Epithelial cell of proximal tubule (primary cell): Measurements from ENCODE around the gene FGF11. TPM values are rescaled to one million over a fixed set of nuclear protein-coding genes. Genes with fewer than 3 reads are reported as not detected.
"Not testable (repeated sequence)": the region's sequence is repeated elsewhere in the genome, so short reads cannot be mapped to it uniquely, and the experiment has no call there.

Experiments used
- DNase-seq: peaks from one replicate; pipeline ENCODE4 v3.0.0-alpha.2; 2011; ENCODE audit warnings: low read depth
- H3K4me3 ChIP-seq: 2 replicates; pipeline ENCODE4 v1.5.1; 2011; ENCODE audit warnings: low read depth, mild to moderate bottlenecking, low read length
- total RNA-seq: library from RNA; depleted of rRNA; stranded (reverse); fragments of >200 nt; gene quantifications from 2 replicates; pipeline ENCODE4 v1.2.3, GENCODE V29; 2015
- TF ChIP-seq, protein P1 (sequence below): conservative IDR thresholded peaks from 2 replicates; pipeline ENCODE4 v1.5.1; 2012; ENCODE audit warnings: low read depth, mild to moderate bottlenecking, low read length

FGF11 gene
- total RNA-seq, 1 donor from 2014 or later, result 11.5 TPM

DNA sequence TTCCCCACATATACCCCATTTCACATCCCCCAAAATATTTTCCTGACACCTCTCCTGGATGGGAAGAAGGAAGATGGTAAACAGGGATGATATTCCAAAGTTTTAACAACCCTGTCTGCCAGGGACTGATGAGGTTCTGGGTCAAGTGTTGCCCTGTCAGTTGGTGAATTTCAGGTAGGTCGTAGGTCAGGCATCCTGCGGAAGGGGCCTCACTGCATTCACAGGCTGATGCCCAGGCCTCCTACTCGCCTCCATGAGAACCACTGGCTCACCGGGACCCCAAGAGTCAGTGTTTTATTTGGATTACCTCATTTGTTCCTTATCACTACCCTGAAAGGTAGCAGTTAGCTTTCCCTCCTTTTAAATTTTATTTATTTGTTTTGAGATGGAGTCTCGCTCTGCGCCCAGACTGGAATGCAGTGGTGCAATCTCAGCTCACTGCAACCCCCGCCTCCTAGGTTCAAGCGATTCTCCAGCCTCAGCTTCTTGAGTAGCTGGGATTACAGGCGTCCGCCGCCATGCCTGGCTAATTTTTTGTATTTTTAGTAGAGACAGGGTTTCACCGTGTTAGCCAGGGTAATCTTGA, 29.6 kb downstream of the FGF11 start:
- TF ChIP-seq, protein P1, sequence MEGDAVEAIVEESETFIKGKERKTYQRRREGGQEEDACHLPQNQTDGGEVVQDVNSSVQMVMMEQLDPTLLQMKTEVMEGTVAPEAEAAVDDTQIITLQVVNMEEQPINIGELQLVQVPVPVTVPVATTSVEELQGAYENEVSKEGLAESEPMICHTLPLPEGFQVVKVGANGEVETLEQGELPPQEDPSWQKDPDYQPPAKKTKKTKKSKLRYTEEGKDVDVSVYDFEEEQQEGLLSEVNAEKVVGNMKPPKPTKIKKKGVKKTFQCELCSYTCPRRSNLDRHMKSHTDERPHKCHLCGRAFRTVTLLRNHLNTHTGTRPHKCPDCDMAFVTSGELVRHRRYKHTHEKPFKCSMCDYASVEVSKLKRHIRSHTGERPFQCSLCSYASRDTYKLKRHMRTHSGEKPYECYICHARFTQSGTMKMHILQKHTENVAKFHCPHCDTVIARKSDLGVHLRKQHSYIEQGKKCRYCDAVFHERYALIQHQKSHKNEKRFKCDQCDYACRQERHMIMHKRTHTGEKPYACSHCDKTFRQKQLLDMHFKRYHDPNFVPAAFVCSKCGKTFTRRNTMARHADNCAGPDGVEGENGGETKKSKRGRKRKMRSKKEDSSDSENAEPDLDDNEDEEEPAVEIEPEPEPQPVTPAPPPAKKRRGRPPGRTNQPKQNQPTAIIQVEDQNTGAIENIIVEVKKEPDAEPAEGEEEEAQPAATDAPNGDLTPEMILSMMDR, result no peak
- no peak for DNase-seq
- H3K4me3 ChIP-seq, result no peak overlapping the region

DNA sequence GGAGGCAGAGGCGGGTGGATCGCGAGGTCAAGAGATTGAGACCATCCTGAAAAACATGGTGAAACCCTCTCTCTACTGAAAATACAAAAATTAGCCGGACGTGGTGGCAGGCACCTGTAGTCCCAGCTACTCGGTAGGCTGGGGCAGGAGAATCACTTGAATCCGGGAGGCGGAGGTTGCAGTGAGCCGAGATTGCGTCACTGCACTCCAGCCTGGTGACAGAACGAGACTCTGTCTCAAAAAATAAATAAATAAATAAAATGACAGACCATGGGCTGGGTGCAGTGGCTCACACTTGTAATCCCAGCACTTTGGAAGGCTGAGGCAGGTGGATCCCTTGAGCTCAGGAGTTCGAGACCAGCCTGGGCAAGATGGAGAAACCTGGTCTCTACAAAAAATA, 30.5 kb downstream of the FGF11 start:
- H3K4me3 ChIP-seq, DNase-seq: not testable (repeated sequence)

DNA sequence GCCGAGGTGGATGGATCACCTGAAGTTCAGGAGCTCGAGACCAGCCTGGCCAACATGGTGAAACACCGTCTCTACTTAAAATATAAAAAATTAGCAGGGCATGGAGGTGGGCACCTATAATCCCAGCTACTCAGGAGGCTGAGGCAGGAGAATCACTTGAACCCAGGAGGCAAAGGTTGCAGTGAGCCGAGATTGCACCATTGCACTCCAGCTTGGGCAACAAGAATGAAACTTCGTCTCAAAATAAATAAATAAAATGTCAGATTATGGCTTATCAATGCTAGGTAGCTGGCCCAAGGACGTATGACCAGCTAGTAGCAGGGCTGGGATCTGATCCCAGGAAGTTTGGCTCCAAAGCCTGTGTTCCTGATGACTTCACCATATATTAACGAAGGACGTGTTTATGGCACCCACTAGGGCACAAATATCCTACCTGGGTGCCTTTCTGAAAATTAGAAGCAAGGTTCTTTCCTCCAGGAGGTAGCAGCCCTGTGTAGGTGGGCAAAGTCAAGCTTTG, 31.2 kb downstream of the FGF11 start:
- not testable (repeated sequence) for H3K4me3 ChIP-seq, DNase-seq

DNA sequence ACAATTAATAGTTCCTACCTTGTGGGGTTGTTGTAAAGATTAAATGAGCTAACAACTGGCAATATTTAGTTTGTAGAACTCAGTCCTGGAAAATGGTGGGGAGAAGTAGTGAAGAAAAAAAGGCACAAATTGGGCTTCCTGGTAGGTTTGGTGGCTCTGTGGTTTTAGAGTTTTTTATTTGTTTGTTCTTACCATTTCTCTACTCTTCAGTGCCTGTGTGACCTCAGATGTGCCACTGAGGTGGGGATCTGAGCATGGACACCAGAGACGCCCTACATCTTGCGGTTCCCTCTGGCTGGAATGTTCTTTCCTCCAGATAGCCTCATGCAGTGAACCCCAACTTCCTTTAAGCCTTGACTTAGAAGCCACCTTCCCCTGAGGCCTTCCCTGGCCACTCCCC, 32.4 kb downstream of the FGF11 start:
- TF ChIP-seq, protein P1, result no peak
- no peak overlapping the region for H3K4me3 ChIP-seq
- DNase-seq, result no peak

DNA sequence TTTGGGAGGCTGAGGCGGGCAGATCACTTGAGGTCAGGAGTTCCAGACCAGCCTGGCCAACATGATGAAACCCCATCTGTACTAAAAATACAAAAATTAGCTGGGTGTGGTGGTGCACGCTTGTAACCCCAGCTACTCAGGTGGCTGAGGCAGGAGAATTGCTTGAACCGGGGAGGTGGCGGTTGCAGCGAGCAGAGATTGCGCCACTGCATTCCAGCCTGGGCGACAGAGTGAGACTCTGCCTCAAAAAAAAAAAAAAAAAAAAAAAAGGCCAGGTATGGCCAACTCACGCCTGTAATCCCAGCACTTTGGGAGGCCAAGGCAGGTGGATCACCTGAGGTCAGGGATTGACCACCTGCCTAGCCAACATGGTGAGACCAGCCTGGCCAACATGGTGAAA, 35.5 kb downstream of the FGF11 start:
- DNase-seq, result not testable (repeated sequence)

DNA sequence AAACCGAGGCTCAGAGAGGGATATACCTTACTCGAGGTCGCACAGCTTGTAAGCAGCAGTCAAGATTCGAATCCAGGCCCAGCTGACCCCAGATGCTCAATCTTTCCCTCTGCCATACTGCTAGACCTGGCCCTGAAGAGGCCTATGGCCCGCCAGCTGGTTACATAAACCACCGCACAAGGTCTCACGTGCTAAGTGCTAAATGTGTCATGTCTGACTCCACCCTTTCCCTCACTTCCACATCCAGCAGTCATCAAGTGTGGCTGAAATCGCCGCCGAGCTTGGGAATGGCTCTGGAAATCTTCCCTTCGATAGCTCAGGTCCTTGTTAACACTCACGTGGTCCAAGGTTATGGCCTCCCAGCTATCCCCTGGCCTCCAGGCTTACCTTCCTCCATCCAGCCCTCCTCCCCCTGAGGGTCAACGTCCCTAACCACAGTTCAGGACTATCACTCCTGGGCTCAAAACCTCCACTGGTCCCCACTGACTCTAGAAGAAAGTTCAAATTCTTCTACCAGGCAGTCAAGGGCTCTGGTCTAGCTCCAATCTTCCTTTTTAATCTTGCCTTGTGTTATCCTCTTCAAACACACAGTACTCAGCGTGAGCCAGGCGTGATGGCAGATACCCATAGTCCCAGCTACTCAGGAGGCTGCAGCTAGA, 36.6 kb downstream of the FGF11 start:
- no peak for DNase-seq
- TF ChIP-seq, protein P1, result no peak
- H3K4me3 ChIP-seq, result no peak overlapping the region

More for the DNA sequence above, 35.5 kb downstream of the FGF11 start:
- H3K4me3 ChIP-seq, result not testable (repeated sequence)

DNA sequence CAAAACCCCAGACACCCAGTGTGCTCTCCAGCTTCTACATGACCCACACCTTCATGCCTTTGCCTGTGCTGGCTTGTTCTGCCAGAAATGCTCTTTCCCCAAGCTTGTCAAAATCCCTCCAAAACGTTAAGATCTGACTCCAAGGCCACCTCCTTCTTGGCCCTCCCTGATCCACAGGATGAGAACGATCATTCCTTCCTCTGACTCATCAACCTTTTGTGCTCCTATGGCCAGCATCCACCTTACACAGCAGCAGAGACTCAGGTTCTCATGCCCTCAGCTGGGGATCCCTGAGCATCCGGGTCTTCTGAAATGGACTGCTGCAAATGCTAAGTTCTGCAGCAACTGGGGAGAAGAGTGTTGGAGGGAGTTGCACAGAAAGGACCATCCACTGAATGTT, 37.2 kb downstream of the FGF11 start:
- TF ChIP-seq, protein P1, result no peak
- no peak overlapping the region for H3K4me3 ChIP-seq
- no peak for DNase-seq

DNA sequence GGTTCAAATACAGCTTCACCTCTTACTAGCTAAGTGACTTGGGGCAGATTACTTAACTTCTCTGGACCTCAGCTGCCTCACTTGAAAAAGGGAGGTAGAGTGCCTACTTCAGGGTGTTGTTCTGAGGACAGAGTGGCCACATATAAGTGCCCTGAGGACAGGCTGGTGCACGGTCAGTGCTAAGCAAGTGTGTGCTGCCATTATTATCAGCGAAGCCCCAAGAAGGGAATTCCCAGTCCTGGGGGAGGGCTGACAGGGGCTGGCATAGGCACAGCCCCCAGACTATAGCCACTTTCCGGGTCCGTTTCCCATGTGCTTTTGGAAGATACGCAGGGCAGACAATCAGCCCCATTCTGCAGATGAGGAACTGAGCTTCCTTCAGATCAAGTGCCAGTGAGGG, 37.6 kb downstream of the FGF11 start:
- no peak overlapping the region for H3K4me3 ChIP-seq
- DNase-seq, result no peak
- TF ChIP-seq, protein P1, result no peak
